Gastrocnemius medialis (tissue), 4 donors: Measurements from ENCODE around the gene TPTE2.

ENCODE experiments used
- CTCF ChIP-seq, 5 experiments: fragments of 450-650 bp in 3 of 5; fragments of 200-600 bp in 2 of 5; sonication (generic) in 2 of 5; IDR thresholded peaks in 4 of 5; conservative IDR thresholded peaks in 1 of 5; 1 replicate in 4 of 5; 2 replicates in 1 of 5; pipeline ENCODE4 v1.5.1; 2016 to 2019; ENCODE audit warnings: antibody characterized with exemption in 5 of 5, mild to moderate bottlenecking in 3 of 5, moderate library complexity in 3 of 5
- POLR2A ChIP-seq, 2 donors: fragments of 450-650 bp; IDR thresholded peaks; one replicate each; pipeline ENCODE4 v1.6.1; 2017; ENCODE audit warnings: antibody characterized with exemption in 2 of 2, mild to moderate bottlenecking in 2 of 2, moderate library complexity in 2 of 2

- no peak for TF ChIP-seq CTCF (IDR thresholded peaks at IDR 0.05 in 4 of 5, conservative IDR thresholded peaks at IDR 0.05 in 1 of 5)
- no peak for TF ChIP-seq POLR2A (IDR thresholded peaks at IDR 0.05)
Observed at GRCh38 chr13:19606737-19607136, 45.4 kb upstream of the TPTE2 start.
